OCI-LY7 (cell line): ENCODE measurements around the gene DST. TPM values are rescaled to one million over a fixed set of nuclear protein-coding genes. Genes with fewer than 3 reads are reported as not detected.
A peak's percentile ranks its signal among the peaks of the same experiment; 100 is the strongest.

Experiments used
- BruUV-seq: library from RNA; stranded (reverse); fragments of 400-500 nt; replicated peaks from 2 replicates; lab custom pipeline; 2021; lab: Mats Ljungman, UMichigan
- CTCF ChIA-PET: fragments of 300-600 bp; sonication (Branson Sonifier 250); formaldehyde crosslinking; loops from one replicate; lab custom pipeline; 2022; ENCODE audit warnings: antibody characterized with exemption; ENCODE audit not compliant: unreplicated experiment; lab: Charles Lee
- POLR2A ChIA-PET: fragments of 300-600 bp; sonication (Branson Sonifier 250); formaldehyde crosslinking; loops from one replicate; lab custom pipeline; 2022; ENCODE audit warnings: antibody characterized with exemption; lab: Charles Lee
- DNase-seq: peaks from one replicate; pipeline ENCODE4 v3.0.0-alpha.2; 2015; ENCODE audit warnings: low spot score
- H2AFZ ChIP-seq: fragments of 200-600 bp; sonication (generic), shearing (Covaris generic); 2 replicates; pipeline ENCODE4 v1.6.1; 2014; ENCODE audit warnings: mild to moderate bottlenecking, antibody characterized with exemption, low read length, moderate library complexity
- H3K27ac ChIP-seq: fragments of 200-600 bp; sonication (generic); 2 replicates; pipeline ENCODE4 v1.5.1; 2014; ENCODE audit warnings: mixed run types, low read depth, mild to moderate bottlenecking, moderate library complexity, low read length, inconsistent platforms; ENCODE audit not compliant: poor library complexity, severe bottlenecking
- H3K36me3 ChIP-seq: fragments of 200-600 bp; sonication (generic); 2 replicates; pipeline ENCODE4 v1.6.1; 2014; ENCODE audit warnings: mild to moderate bottlenecking, antibody characterized with exemption, low read length, moderate library complexity, mixed read lengths; ENCODE audit not compliant: insufficient read depth
- H3K4me1 ChIP-seq: fragments of 200-600 bp; sonication (generic); 2 replicates; pipeline ENCODE4 v1.5.1; 2014; ENCODE audit warnings: mild to moderate bottlenecking, low read length; ENCODE audit not compliant: insufficient read depth, poor library complexity, severe bottlenecking
- H3K4me2 ChIP-seq: fragments of 200-600 bp; sonication (generic); 2 replicates; pipeline ENCODE4 v1.6.1; 2014; ENCODE audit warnings: mild to moderate bottlenecking, low read length
- H3K4me3 ChIP-seq: fragments of 200-600 bp; sonication (generic); 2 replicates; pipeline ENCODE4 v1.5.1; 2014; ENCODE audit warnings: mild to moderate bottlenecking, low read depth, low read length; ENCODE audit not compliant: poor library complexity, severe bottlenecking
- H3K79me2 ChIP-seq: fragments of 200-600 bp; sonication (generic); 2 replicates; pipeline ENCODE4 v1.6.1; 2016; ENCODE audit warnings: low read depth, mild to moderate bottlenecking, low read length, moderate library complexity, mixed read lengths; ENCODE audit not compliant: insufficient read depth
- H3K9me2 ChIP-seq: fragments of 200-600 bp; sonication (generic); 2 replicates; pipeline ENCODE4 v1.6.1; 2016; ENCODE audit warnings: mild to moderate bottlenecking, low read length, mixed read lengths; ENCODE audit not compliant: insufficient read depth
- H3K9me3 ChIP-seq: fragments of 200-600 bp; sonication (generic); 2 replicates; pipeline ENCODE4 v1.6.1; 2014; ENCODE audit warnings: mild to moderate bottlenecking, mixed run types, low read length, mixed read lengths
- H4K20me1 ChIP-seq: fragments of 200-600 bp; sonication (generic); 2 replicates; pipeline ENCODE4 v1.6.1; 2014; ENCODE audit warnings: mild to moderate bottlenecking, antibody characterized with exemption, low read length, moderate library complexity, mixed read lengths; ENCODE audit not compliant: insufficient read depth
- EZH2phosphoT487 ChIP-seq: fragments of 200-600 bp; sonication (generic); IDR thresholded peaks from 2 replicates; pipeline ENCODE4 v1.6.1; 2018; ENCODE audit warnings: low read depth, borderline replicate concordance, mild to moderate bottlenecking, mixed run types, antibody characterized with exemption, low read length, moderate library complexity, mixed read lengths
- intact Hi-C: fragments of 100-400 bp; cut with micrococcal nuclease; formaldehyde crosslinking; loops from one replicate; pipeline ENCODE4 v1.10.0; 2022; ENCODE audit not compliant: unreplicated experiment
- total RNA-seq, 2 experiments: library from RNA; depleted of rRNA in 1 of 2; stranded (reverse); fragments of >200 nt in 1 of 2; shearing (Covaris generic) in 1 of 2; gene quantifications; 2 replicates each; pipeline ENCODE4 v1.2.3, GENCODE V29; 2014 to 2022
- TF ChIP-seq, protein P1 (sequence below): fragments of 200-600 bp; sonication (generic); conservative IDR thresholded peaks from 2 replicates; pipeline ENCODE4 v1.5.1; 2014; ENCODE audit warnings: mild to moderate bottlenecking, antibody characterized with exemption, low read length, moderate library complexity, mixed read lengths

The DST gene
- total RNA-seq, 2 experiments from 2014 or later: 8.4 to 19.4 TPM

DNA sequence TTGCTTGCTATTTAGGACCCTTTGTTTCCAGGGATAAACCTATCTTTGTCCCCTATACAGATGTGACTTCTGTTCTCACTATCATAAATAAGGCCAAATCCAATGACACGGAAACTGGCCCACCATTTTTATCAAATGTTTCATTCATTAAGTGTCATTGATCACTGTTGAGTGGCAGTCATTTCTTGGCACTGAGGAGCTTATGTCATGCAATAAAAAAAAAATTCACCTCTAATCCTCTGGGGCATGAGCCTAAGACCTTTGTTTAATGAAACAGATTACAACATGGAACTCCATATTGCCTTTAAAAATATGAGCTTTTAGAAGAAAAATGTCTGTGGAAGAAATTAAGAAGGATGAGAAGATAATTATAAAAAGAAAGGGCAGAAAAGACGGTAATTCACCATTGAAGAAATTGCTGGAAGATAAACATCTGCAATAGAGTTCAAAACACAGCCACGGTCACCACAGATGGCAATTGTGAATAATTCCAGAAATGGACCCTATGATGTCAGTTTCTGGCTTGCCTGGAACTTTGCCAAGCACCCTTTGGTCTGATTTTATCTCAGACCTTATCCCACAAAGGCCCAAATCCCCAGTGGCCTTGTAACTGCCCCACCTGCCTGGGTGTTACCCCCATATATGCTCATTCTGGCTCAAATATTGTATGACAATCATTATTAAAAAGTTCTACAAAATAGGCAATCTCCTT is 91.1 kb downstream of the DST start:
- Histone ChIP-seq H3K9me2 (no peaks in the 10 kb centered on the region), H3K4me2 (no peak overlapping the region), H3K9me3 (no peaks in the 10 kb centered on the region), H3K79me2 (no peaks in the 10 kb centered on the region), H2AFZ (no peak overlapping the region), H3K4me3 (no peak overlapping the region), H3K36me3 (no peaks in the 10 kb centered on the region), H4K20me1 (no peaks in the 10 kb centered on the region), H3K4me1 (peaks cover 15% of the 10 kb centered on the region), H3K27ac (no peak overlapping the region)
- POLR2A ChIA-PET: interaction anchor here (0.6 kb wide), 1 partner anchor 49 kb away, joined by 3 read pairs; no protein-coding TSS in a partner anchor
- CTCF ChIA-PET: interaction anchor here (0.9 kb wide), 1 partner anchor 18 kb away, joined by 3 read pairs; no protein-coding TSS in a partner anchor
- no TSS peak for BruUV-seq
- intact Hi-C loops: loop anchor here (1.0 kb wide), 1 partner anchor 42 kb away; no protein-coding TSS in a partner anchor
- DNase-seq: no peak
- TF ChIP-seq EZH2phosphoT487: no peak
- TF ChIP-seq, protein P1, sequence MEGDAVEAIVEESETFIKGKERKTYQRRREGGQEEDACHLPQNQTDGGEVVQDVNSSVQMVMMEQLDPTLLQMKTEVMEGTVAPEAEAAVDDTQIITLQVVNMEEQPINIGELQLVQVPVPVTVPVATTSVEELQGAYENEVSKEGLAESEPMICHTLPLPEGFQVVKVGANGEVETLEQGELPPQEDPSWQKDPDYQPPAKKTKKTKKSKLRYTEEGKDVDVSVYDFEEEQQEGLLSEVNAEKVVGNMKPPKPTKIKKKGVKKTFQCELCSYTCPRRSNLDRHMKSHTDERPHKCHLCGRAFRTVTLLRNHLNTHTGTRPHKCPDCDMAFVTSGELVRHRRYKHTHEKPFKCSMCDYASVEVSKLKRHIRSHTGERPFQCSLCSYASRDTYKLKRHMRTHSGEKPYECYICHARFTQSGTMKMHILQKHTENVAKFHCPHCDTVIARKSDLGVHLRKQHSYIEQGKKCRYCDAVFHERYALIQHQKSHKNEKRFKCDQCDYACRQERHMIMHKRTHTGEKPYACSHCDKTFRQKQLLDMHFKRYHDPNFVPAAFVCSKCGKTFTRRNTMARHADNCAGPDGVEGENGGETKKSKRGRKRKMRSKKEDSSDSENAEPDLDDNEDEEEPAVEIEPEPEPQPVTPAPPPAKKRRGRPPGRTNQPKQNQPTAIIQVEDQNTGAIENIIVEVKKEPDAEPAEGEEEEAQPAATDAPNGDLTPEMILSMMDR: no peak

DNA sequence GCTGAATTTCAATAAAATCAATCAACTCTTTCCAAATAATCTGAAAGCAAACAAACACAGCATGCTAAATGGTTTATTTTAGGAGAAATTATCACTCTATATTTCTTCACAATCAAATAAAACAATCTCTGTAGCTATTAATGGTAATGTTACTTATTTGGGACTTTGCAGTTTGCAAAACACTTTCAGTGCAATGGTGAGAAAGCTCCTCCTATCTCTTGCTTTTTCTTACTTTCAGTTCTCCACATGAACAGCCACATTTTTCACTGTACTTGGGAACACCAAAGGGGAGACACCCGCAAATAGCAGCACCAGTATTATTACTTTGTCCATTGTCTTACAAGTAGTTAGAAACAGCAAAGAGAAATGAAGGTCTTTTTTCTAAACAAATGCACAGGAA is 92.4 kb downstream of the DST start:
- Histone ChIP-seq H3K9me2 (no peaks in the 10 kb centered on the region), H3K4me3 (no peak overlapping the region), H3K27ac (no peak overlapping the region), H3K9me3 (no peaks in the 10 kb centered on the region), H3K4me1 (peaks cover 15% of the 10 kb centered on the region), H3K4me2 (peak overlapping the region; percentile 61), H3K79me2 (no peaks in the 10 kb centered on the region), H3K36me3 (no peaks in the 10 kb centered on the region), H4K20me1 (no peaks in the 10 kb centered on the region), H2AFZ (peak overlapping the region; percentile 59; the same call in 1 of the 2 replicates)
- intact Hi-C loops: no loop called here
- ChIA-PET POLR2A (interaction anchor here (0.6 to 1.3 kb wide), 3 partner anchors 9 to 177 kb away, joined by 3 to 7 read pairs (median 3); no protein-coding TSS in a partner anchor), CTCF (no interaction called here)
- TF ChIP-seq, protein P1: no peak
- TF ChIP-seq EZH2phosphoT487: no peak
- no peak for DNase-seq
- BruUV-seq: no TSS peak

DNA sequence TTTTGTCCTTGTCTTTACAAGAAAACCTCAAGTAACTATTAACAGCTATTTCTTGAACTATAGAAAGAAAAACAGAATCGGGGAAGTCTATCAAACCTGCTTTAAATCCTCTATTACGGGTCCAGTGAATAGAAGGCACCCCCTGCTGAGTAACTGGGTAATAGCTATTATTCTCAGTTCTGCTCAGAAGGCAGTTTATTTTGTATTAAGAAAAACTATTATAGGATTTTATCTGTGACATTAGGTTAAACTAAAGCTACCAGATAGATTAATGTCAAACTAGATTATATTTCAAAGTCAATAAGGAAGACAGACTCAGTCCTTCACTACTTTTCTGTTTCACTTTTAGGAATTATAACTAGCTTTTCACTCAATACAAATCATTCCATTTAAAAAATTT is 93.7 kb downstream of the DST start:
- Histone ChIP-seq H3K4me1 (peaks cover 15% of the 10 kb centered on the region), H3K9me2 (no peaks in the 10 kb centered on the region), H3K79me2 (no peaks in the 10 kb centered on the region), H3K27ac (no peak overlapping the region), H3K4me3 (no peak overlapping the region), H3K4me2 (peak overlapping the region; percentile 51), H2AFZ (peak overlapping the region; percentile 69; the same call in 1 of the 2 replicates), H3K36me3 (no peaks in the 10 kb centered on the region), H4K20me1 (no peaks in the 10 kb centered on the region), H3K9me3 (no peaks in the 10 kb centered on the region)
- CTCF ChIA-PET: interaction anchor here (0.7 to 1.5 kb wide), 5 partner anchors 10 to 196 kb away, joined by 3 read pairs; no protein-coding TSS in a partner anchor
- TF ChIP-seq EZH2phosphoT487: no peak
- TF ChIP-seq, protein P1: peak; percentile 77
- DNase-seq: peak; percentile 29
- no TSS peak for BruUV-seq
- POLR2A ChIA-PET: interaction anchor here (0.5 to 1.7 kb wide), 11 partner anchors 9 to 333 kb away, joined by 3 to 8 read pairs (median 3); no protein-coding TSS in a partner anchor
- intact Hi-C loops: loop anchor here (1.0 kb wide), 1 partner anchor 190 kb away; no protein-coding TSS in a partner anchor
